ENCODE results near the gene GJD3. TPM values are rescaled to one million over a fixed set of nuclear protein-coding genes. Genes with fewer than 3 reads are reported as not detected.

Gene GJD3
- total and polyA plus RNA-seq, 2 donors (not counting 3 experiments of a cell fraction or from before 2014, with no cell fraction given): 0.10 to 0.40 TPM

DNA sequence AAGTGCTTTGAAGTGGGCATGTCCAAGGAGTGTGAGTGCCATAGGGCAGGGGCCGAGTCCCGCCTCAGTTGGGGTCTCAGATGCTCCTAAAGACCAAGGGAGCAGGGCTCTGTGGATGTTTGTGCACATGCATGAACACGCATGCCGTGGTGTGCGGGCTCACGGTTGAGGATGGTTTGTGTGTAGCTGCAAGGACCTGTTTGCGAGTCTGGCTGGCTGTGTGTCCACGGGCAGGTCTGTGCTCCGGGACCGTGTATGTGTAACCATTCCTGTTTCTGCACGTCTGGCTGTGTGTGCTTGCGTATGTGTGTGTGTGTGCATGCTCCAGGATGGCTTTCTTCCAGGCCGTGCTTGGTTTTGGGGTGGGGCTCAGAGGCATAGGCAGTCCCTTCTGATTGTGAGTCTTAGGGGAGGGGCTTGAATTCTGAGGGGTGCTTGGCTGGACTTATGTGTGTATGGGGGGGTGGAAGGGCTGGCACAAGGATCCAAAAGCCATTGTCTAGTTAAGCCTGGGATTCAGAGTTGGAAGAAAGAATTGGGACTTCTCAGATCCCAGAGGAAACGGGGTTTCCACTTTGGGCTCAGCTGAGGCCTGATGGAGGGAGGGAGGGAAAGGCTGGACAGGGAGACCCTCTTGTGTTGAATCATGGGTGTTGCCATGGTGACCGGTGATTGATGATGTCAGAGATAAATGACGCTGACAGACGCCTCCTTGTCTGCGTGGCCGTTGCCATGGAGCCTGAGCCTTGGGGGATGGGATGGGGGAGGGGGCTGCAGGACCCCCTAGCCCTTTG is 14.4 kb downstream of the GJD3 start:
- POLR2A ChIA-PET: no interaction called here
- TF ChIP-seq POLR2AphosphoS5 (IDR thresholded peaks at IDR 0.05; ENCODE audit: insufficient read depth, low read depth, low read length) (no peak), JUN (IDR thresholded peaks at IDR 0.05; ENCODE audit: borderline replicate concordance, insufficient read depth, insufficient read length, low read depth) (no peak), FOS (IDR thresholded peaks at IDR 0.05; ENCODE audit: borderline replicate concordance, insufficient read depth, low read length) (no peak), POLR2A (IDR thresholded peaks at IDR 0.05; ENCODE audit: low read depth, low read length) (no peak), EZH2 (IDR thresholded peaks at IDR 0.05; ENCODE audit: borderline replicate concordance, low read depth, low read length, severe bottlenecking) (no peak), GATA2 (IDR thresholded peaks at IDR 0.05; ENCODE audit: insufficient read depth, insufficient read length, low read depth, low read length) (no peak), MYC (IDR thresholded peaks at IDR 0.05; ENCODE audit: low read depth, low read length) (no peak), MAX (IDR thresholded peaks at IDR 0.05; ENCODE audit: insufficient read depth, insufficient read length) (no peak)
- TF ChIP-seq, protein P1, sequence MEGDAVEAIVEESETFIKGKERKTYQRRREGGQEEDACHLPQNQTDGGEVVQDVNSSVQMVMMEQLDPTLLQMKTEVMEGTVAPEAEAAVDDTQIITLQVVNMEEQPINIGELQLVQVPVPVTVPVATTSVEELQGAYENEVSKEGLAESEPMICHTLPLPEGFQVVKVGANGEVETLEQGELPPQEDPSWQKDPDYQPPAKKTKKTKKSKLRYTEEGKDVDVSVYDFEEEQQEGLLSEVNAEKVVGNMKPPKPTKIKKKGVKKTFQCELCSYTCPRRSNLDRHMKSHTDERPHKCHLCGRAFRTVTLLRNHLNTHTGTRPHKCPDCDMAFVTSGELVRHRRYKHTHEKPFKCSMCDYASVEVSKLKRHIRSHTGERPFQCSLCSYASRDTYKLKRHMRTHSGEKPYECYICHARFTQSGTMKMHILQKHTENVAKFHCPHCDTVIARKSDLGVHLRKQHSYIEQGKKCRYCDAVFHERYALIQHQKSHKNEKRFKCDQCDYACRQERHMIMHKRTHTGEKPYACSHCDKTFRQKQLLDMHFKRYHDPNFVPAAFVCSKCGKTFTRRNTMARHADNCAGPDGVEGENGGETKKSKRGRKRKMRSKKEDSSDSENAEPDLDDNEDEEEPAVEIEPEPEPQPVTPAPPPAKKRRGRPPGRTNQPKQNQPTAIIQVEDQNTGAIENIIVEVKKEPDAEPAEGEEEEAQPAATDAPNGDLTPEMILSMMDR (IDR thresholded peaks at IDR 0.05; ENCODE audit: extremely low read depth in 1 of 2, insufficient read depth in 1 of 2, low read depth in 1 of 2, low read length in 2 of 2): no peak
- Histone ChIP-seq H3K27me3 (ENCODE audit: control insufficient read depth in 2 of 2, insufficient read depth in 2 of 2, low read length in 2 of 2) (no peaks in the 10 kb centered on the region), H3K4me1 (ENCODE audit: control insufficient read depth, extremely low read depth, insufficient read depth, low read length) (peaks cover 47% of the 10 kb centered on the region), H3K4me2 (ENCODE audit: insufficient read depth, low read length) (no peak overlapping the region), H3K4me3 (replicated peaks in 1 of 3; ENCODE audit: insufficient read depth in 1 of 3, low read depth in 1 of 3, low read length in 3 of 3) (no peak overlapping the region), H4K20me1 (replicated peaks; ENCODE audit: control insufficient read depth, extremely low read depth, insufficient read depth, low read length) (no peaks in the 10 kb centered on the region), H3K79me2 (ENCODE audit: control insufficient read depth, insufficient read depth, low read length) (peaks cover 50% of the 10 kb centered on the region), H2AFZ (ENCODE audit: low read depth, low read length) (no peak overlapping the region), H3K9me1 (replicated peaks; ENCODE audit: control insufficient read depth, extremely low read depth, insufficient read depth, low read length) (no peaks in the 10 kb centered on the region), H3K9ac (replicated peaks; ENCODE audit: extremely low read depth, insufficient read depth, low read length) (no peak overlapping the region), H3K27ac (ENCODE audit: insufficient read depth, low read depth, low read length) (no peak overlapping the region), H3K9me3 (replicated peaks; ENCODE audit: control insufficient read depth, insufficient read depth, low read length) (no peaks in the 10 kb centered on the region), H3K36me3 (ENCODE audit: control insufficient read depth in 2 of 2, extremely low read depth in 1 of 2, insufficient read depth in 2 of 2, low read length in 2 of 2) (peaks cover 3 to 40% of the 10 kb centered on the region in 2 experiments)
- intact Hi-C loops (cut with micrococcal nuclease) (loop anchor here (5.0 kb wide), 1 partner anchor 133 kb away; the partner anchor contains the start of gene WIPF2), dilution Hi-C loops (cut with MboI; ENCODE audit: extremely low pct_ligation_motif_present, low sequenced_read_pairs) (no loop called here)
- DNase-seq (ENCODE audit: low read depth, low spot score) (no peak), FAIRE-seq (no peak)
- CTCF ChIA-PET: interaction anchor here (18.3 kb wide), 1 partner anchor 44 kb away, joined by 530 read pairs; the partner anchor contains the start of gene RARA
- no TSS peak for BruUV-seq (replicated peaks)

Measured in endothelial cell of umbilical vein (primary cell).